ENCODE data around the gene ZNF638.

DNA sequence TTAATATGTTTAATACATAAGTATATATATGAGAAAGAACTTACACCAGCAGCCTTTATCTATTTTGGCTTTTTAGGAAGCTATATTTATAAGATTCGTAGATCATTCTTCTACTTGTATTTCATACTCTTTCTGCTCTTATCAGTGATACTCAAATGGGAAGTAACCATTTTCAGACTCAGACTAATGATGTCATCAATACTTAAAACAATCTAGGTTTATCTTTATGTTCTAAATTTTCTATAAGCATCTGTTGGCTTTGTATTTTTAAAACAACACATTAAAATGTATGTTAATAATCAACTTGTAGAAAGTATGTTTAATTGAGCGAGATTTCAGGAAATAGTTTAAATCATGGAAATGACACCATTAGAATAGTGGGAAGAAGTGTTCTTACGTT lies 70.8 kb downstream of the ZNF638 start:
- TF ChIP-seq JUND (IDR thresholded peaks at IDR 0.05; ENCODE audit: low read length) (no peak), POLR2A (IDR thresholded peaks at IDR 0.05; ENCODE audit: control extremely low read depth in 1 of 2, low read depth in 2 of 2, low read length in 2 of 2) (no peak), CTCF (IDR thresholded peaks at IDR 0.05; ENCODE audit: control extremely low read depth in 1 of 3, insufficient read depth in 1 of 3, low read depth in 1 of 3, low read length in 3 of 3) (no peak), YY1 (IDR thresholded peaks at IDR 0.05; ENCODE audit: low read depth, low read length) (no peak), RNF2 (IDR thresholded peaks at IDR 0.05; ENCODE audit: borderline replicate concordance, low read depth, low read length, missing control alignments, poor library complexity, severe bottlenecking) (no peak), TBP (IDR thresholded peaks at IDR 0.05; ENCODE audit: low read depth, low read length) (no peak), EZH2 (IDR thresholded peaks at IDR 0.05; ENCODE audit: low read depth, low read length, severe bottlenecking) (no peak), GTF2F1 (IDR thresholded peaks at IDR 0.05; ENCODE audit: borderline replicate concordance, low read depth, low read length) (no peak), CHD2 (IDR thresholded peaks at IDR 0.05; ENCODE audit: low read length) (no peak), EP300 (IDR thresholded peaks at IDR 0.05; ENCODE audit: borderline replicate concordance in 1 of 2, low read depth in 2 of 2, low read length in 2 of 2) (no peak)
- TF ChIP-seq, protein P1, sequence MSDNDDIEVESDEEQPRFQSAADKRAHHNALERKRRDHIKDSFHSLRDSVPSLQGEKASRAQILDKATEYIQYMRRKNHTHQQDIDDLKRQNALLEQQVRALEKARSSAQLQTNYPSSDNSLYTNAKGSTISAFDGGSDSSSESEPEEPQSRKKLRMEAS (IDR thresholded peaks at IDR 0.05) = no peak

Data from H1 (cell line).